Measurements from ENCODE around the gene GTF2H3.
"Not testable (repeated sequence)": the region's sequence is repeated elsewhere in the genome, so short reads cannot be mapped to it uniquely, and the experiment has no call there.

The GTF2H3 gene

GRCh38 chr12:123633379-123634141, at the start of gene GTF2H3, which contains the start of gene EIF2B1:
Gene GTF2H3, plus strand, starts transcription at chr12:123633829. Its CDS starts 31 bp downstream, at chr12:123633860.
Gene EIF2B1, minus strand, starts transcription at chr12:123633686. Its CDS starts 129 bp downstream, at chr12:123633557.
- DNase-seq = peak; percentile 98

GRCh38 chr12:123591702-123592481, 41.7 kb upstream of the GTF2H3 start:
- no peak for DNase-seq

- DNase-seq = no peak
Observed at GRCh38 chr12:123595729-123596128, 37.9 kb upstream of the GTF2H3 start.

GRCh38 chr12:123597100-123597499, 36.5 kb upstream of the GTF2H3 start:
- no peak for DNase-seq

- no peak for DNase-seq
Observed at GRCh38 chr12:123598522-123598921, 35.1 kb upstream of the GTF2H3 start.

- DNase-seq = no peak
Observed at GRCh38 chr12:123599310-123599709, 34.3 kb upstream of the GTF2H3 start.

- no peak for DNase-seq
Observed at GRCh38 chr12:123599721-123600120, 33.9 kb upstream of the GTF2H3 start.

- DNase-seq = peak; percentile 89
Observed at GRCh38 chr12:123601602-123602489, 31.8 kb upstream of the GTF2H3 start, which contains the start of gene DDX55. Gene DDX55, plus strand, starts transcription at chr12:123602099. Its CDS starts 50 bp downstream, at chr12:123602149.

- peak; percentile 35 for DNase-seq
Observed at GRCh38 chr12:123602651-123603195, 30.9 kb upstream of the GTF2H3 start.

GRCh38 chr12:123603495-123603894, 30.1 kb upstream of the GTF2H3 start:
- not testable (repeated sequence) for DNase-seq

- DNase-seq = no peak
Observed at GRCh38 chr12:123607756-123608155, 25.9 kb upstream of the GTF2H3 start.

GRCh38 chr12:123608182-123608581, 25.4 kb upstream of the GTF2H3 start:
- DNase-seq = no peak

- DNase-seq = no peak
Observed at GRCh38 chr12:123614110-123614509, 19.5 kb upstream of the GTF2H3 start.

- no peak for DNase-seq
Observed at GRCh38 chr12:123614531-123614930, 19.1 kb upstream of the GTF2H3 start.

GRCh38 chr12:123617144-123617543, 16.5 kb upstream of the GTF2H3 start:
- no peak for DNase-seq

GRCh38 chr12:123617580-123617979, 16.0 kb upstream of the GTF2H3 start:
- no peak for DNase-seq

- no peak for DNase-seq
Observed at GRCh38 chr12:123621101-123621500, 12.5 kb upstream of the GTF2H3 start.

- no peak for DNase-seq
Observed at GRCh38 chr12:123621619-123622530, 11.8 kb upstream of the GTF2H3 start.

GRCh38 chr12:123634142-123634561, 523 bp downstream of the GTF2H3 start:
- DNase-seq = no peak

- DNase-seq = no peak
Observed at GRCh38 chr12:123643911-123644310, 10.3 kb downstream of the GTF2H3 start.

- DNase-seq = no peak
Observed at GRCh38 chr12:123645380-123645779, 11.8 kb downstream of the GTF2H3 start.
